MM.1S (cell line): ENCODE data around the gene OR5B3.

Source experiments
- DNase-seq: peaks from one replicate; pipeline ENCODE4 v3.0.0-alpha.2; 2015
- H2AFZ ChIP-seq: fragments of 300-600 bp; sonication (generic); 2 replicates; pipeline ENCODE4 v1.6.0; 2016; ENCODE audit warnings: antibody characterized with exemption, low read length
- H3F3A ChIP-seq: fragments of 300-600 bp; sonication (generic); 2 replicates; pipeline ENCODE4 v1.6.1; 2016; ENCODE audit warnings: mild to moderate bottlenecking, antibody characterized with exemption, low read length, moderate library complexity, mixed read lengths; ENCODE audit not compliant: insufficient read depth
- H3K27ac ChIP-seq: fragments of 300-600 bp; sonication (generic); 2 replicates; pipeline ENCODE4 v1.5.1; 2016; ENCODE audit warnings: mild to moderate bottlenecking, low read length
- H3K27me3 ChIP-seq: fragments of 300-600 bp; sonication (generic); replicated peaks from 2 replicates; pipeline ENCODE4 v1.6.0; 2016; ENCODE audit warnings: low read length; ENCODE audit not compliant: insufficient read depth
- H3K36me3 ChIP-seq: fragments of 300-600 bp; sonication (generic); replicated peaks from 2 replicates; pipeline ENCODE4 v1.6.1; 2016; ENCODE audit warnings: mild to moderate bottlenecking, low read length, mixed read lengths; ENCODE audit not compliant: insufficient read depth
- H3K4me1 ChIP-seq: fragments of 300-600 bp; sonication (generic); 2 replicates; pipeline ENCODE4 v1.6.1; 2016; ENCODE audit warnings: low read length, mixed read lengths
- H3K4me2 ChIP-seq: fragments of 300-600 bp; sonication (generic); 2 replicates; pipeline ENCODE4 v1.6.0; 2016; ENCODE audit warnings: low read depth, low read length
- H3K4me3 ChIP-seq: fragments of 300-600 bp; sonication (generic); 2 replicates; pipeline ENCODE4 v1.5.1; 2016; ENCODE audit warnings: low read length, mixed read lengths
- H3K79me2 ChIP-seq: fragments of 300-600 bp; sonication (generic); 2 replicates; pipeline ENCODE4 v1.6.1; 2016; ENCODE audit warnings: mixed run types, low read length, mixed read lengths
- H3K9ac ChIP-seq: fragments of 300-600 bp; sonication (generic); 2 replicates; pipeline ENCODE4 v1.6.1; 2016; ENCODE audit warnings: low read length, mixed read lengths
- H3K9me2 ChIP-seq: fragments of 300-600 bp; sonication (generic); replicated peaks from 2 replicates; pipeline ENCODE4 v1.6.1; 2016; ENCODE audit warnings: mild to moderate bottlenecking, low read length, mixed read lengths; ENCODE audit not compliant: insufficient read depth
- H3K9me3 ChIP-seq: fragments of 300-600 bp; sonication (generic); replicated peaks from 2 replicates; pipeline ENCODE4 v1.6.1; 2016; ENCODE audit warnings: mild to moderate bottlenecking, low read length, mixed read lengths; ENCODE audit not compliant: insufficient read depth
- H4K20me1 ChIP-seq: fragments of 300-600 bp; sonication (generic); 2 replicates; pipeline ENCODE4 v1.6.1; 2016; ENCODE audit warnings: mild to moderate bottlenecking, low read length, moderate library complexity, mixed read lengths; ENCODE audit not compliant: insufficient read depth
- CTCF ChIP-seq: fragments of 300-600 bp; sonication (generic); IDR thresholded peaks from 2 replicates; pipeline ENCODE4 v1.5.1; 2016; ENCODE audit warnings: antibody characterized with exemption, low read length, mixed read lengths
- EZH2 ChIP-seq: fragments of 300-600 bp; sonication (generic); optimal IDR thresholded peaks from 2 replicates; pipeline ENCODE3; 2017; ENCODE audit warnings: low read depth, mild to moderate bottlenecking, antibody characterized with exemption, low read length, mixed read lengths
- EZH2phosphoT487 ChIP-seq: fragments of 300-600 bp; sonication (generic); IDR thresholded peaks from 2 replicates; pipeline ENCODE4 v1.6.1; 2018; ENCODE audit warnings: antibody characterized with exemption, low read length

The OR5B3 gene

GRCh38 chr11:58354727-58355126 lies 51.9 kb downstream of the OR5B3 start:
- no peak overlapping the region for H3K4me3 ChIP-seq
- no peaks in the 10 kb centered on the region for H3F3A ChIP-seq
- H2AFZ ChIP-seq = no peak overlapping the region
- no peak overlapping the region for H3K4me2 ChIP-seq
- H3K27ac ChIP-seq = no peak overlapping the region
- H3K79me2 ChIP-seq = no peaks in the 10 kb centered on the region
- H3K9me3 ChIP-seq = no peaks in the 10 kb centered on the region
- H3K9ac ChIP-seq = no peak overlapping the region
- H3K27me3 ChIP-seq = no peaks in the 10 kb centered on the region
- TF ChIP-seq EZH2phosphoT487 (no peak), EZH2 (no peak), CTCF (no peak)
- no peaks in the 10 kb centered on the region for H3K36me3 ChIP-seq
- no peaks in the 10 kb centered on the region for H3K4me1 ChIP-seq
- H3K9me2 ChIP-seq = no peaks in the 10 kb centered on the region
- DNase-seq = no peak
- H4K20me1 ChIP-seq = no peaks in the 10 kb centered on the region
